ENCODE data around the gene LRIT1.
A peak's percentile ranks its signal among the peaks of the same experiment; 100 is the strongest.

The LRIT1 gene

DNA sequence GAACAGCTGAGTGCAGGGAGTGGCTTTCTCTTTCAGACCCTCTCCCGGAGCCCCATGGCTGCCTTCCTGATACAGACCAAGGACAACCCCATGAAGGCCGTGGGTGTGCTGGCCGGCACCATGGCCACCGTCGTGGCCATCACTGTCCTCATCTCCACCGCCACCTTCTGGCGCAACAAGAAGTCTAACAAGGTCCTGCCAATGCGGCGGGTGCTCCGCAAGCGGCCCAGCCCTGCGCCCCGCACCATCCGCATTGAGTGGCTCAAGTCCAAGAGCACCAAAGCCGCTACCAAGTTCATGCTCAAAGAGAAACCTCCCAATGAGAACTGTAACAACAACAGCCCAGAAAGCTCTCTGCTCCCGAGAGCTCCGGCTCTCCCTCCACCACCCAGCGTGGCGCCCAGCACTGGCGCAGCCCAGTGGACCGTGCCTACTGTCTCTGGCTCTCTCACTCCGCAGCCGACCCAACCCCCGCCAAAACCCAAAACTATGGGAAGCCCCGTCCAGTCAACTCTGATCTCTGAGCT lies 27.2 kb downstream of the LRIT1 start:
- no peak for DNase-seq (ENCODE audit: low read depth)

DNA sequence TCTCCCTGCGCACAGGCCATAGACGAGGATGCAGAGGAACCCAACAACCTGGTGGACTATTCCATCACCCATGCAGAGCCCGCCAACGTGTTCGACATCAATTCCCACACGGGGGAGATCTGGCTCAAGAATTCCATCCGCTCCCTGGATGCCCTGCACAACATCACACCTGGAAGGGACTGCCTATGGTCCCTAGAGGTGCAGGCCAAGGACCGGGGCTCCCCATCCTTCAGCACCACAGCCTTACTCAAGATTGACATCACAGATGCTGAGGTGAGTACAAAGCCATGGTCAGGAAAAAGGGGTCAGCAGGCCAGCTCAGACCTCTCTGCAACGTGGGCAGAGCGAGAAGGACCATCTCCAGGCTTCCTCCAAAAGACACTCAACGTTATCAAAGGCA lies 28.3 kb downstream of the LRIT1 start:
- no peak for DNase-seq (ENCODE audit: low read depth)

DNA sequence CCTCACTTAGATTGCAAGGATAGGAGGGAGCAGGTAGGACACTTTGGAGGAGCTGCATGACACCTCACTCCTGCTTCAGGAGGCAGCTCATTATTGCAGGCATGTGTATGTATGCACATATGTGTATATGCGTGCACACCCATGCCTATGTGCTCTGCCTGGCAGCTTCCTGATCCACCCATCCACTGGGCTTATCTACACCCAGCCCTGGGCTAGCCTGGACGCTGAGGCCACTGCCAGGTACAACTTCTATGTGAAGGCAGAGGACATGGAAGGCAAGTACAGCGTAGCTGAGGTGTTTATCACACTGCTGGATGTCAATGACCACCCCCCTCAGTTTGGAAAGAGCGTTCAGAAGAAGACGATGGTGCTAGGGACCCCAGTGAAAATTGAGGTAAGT lies 29.3 kb downstream of the LRIT1 start:
- DNase-seq (ENCODE audit: low read depth), result no peak

DNA sequence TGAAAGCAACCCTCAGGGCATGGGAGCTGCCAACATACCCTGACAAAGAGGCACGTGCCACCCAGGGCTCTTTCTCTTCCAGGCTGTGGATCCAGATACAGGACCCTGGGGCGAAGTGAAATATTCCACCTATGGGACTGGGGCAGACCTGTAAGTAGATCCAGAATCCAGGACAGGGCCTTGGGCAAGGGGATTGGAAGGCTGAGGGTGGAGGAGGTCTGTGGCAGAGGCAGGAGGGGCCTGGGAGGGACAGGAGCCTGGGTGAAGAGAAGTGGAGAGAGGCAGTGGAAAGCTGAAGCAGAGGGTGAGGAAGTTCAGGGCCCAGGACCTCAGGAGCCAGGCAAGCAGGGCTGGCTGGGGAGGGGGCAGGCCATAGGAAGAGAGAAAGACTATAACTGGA lies 29.8 kb downstream of the LRIT1 start:
- DNase-seq (ENCODE audit: low read depth), result no peak

DNA sequence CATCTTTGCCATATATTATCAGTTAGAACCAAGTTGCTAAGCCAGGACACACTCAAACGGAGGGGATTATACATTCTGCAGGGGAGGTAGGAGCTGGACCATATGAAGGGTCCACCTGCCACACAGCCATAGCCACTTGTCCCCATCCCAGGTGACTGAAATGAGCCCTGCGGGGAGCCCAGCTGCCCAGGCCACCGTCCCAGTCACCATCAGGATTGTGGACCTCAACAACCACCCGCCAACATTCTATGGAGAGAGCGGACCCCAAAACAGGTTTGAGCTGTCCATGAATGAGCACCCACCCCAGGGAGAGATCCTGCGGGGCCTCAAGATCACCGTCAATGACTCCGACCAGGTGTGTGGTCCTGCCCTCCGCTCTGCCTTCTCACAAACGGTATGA lies 33.3 kb downstream of the LRIT1 start:
- DNase-seq (ENCODE audit: low read depth), result no peak

DNA sequence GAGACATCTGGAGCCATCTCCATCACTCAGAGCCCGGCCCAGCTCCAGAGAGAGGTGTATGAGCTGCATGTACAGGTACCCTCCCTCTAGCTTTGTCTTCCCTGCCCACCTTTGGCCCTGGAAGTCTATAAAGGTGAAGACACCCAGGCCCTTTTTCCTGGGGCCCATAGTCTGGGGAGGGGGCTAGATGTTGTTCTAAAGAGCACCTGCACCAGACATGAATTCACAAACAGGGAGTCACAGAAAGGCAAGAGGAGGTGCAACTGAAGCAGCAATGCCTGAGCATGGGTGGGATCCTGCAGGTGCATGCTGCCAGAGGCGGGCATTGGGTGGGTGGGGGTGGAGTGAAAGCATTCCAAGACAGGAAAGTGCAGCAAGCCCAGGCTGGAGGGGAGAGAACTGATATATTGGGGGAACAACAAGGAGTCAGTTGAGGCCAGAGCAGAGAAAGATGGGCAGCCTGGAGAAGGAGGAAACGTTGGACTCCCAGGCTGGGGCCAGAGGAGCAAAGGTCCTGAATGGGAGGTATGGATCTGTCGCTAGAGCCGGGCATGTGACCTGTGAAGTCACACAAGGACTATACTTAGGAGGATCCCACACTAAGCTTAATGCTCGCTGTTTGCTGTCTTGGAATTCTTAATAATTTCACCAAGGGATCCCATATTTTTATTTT lies 35.4 kb downstream of the LRIT1 start:
- DNase-seq (ENCODE audit: low read depth), result no peak

DNA sequence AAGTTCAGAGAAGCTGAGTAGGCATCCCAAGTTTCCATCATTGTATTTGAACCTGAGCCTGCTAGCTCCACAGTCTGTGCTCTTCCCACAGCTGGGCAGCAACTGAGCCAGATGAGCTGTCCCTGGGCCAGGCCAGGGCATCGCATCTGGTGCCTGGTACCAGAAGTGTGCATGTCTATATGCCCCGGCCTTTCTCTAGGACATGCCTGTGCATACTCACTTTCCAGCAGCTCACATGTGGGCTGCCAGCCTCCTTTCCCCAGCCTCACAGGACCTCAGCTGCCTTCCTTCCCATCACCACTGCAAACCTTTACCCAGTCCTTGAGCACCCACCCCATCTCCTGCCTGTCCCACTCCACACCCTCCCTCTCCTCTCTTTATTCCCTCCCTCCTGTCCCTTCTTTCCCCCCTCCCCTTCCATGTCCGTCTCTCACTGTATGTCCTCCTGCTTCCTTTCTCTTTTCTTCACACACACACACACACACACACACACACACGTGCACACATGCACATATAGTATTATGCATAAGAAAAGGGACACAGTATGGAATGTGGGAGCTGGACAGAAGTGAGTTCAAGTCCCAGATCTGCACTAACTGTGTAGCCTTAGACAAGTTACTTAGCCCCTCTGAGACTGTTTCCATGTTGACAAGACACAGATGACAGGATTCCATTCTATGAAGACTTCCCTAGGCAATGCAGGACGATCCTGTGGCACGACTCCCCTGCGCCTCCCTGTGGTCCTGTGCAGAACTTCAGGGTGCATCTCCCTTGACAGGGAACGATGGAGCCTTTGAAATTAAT lies 36.1 kb downstream of the LRIT1 start:
- DNase-seq (ENCODE audit: low read depth), result peak; percentile 32

DNA sequence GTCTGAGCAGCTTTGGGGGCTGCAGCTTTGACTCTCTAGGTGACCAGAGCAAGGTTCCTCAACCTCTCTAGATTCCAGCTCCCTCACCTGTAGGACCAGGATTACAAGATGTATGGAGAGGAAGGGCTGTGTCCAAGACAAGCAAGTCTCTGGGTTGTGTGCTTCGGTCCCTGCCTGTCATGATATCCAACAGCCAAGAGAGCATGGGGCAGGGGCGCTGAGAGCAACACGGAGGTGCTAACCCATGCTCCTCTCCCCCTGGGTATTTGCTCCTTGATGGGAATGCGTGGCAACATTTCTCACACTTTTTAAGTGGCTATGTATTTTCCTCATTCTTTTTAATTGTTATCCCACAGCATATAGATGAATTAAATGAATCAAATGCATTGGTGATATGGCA lies 36.7 kb downstream of the LRIT1 start:
- no peak for DNase-seq (ENCODE audit: low read depth)

DNA sequence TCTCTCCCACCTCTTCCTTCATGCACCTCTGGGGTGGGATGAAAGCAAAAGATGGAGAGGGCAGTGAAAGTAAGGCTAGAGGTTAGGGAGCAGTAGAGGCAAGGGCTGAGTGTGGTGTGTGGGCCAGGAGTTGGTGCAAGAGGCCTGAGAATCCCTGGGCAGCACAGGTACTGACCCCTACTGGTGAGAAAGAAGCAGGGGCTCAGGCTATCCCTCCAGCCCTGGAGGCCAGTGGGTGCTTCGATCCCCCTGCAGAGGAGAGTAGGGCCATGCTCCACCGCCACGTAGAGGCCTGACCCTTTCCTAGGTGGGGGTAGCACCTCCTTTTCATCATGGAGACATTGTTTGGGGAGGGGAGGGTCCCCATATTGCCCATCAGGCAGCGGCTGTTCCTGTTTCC lies 37.2 kb downstream of the LRIT1 start:
- DNase-seq (ENCODE audit: low read depth), result no peak

DNA sequence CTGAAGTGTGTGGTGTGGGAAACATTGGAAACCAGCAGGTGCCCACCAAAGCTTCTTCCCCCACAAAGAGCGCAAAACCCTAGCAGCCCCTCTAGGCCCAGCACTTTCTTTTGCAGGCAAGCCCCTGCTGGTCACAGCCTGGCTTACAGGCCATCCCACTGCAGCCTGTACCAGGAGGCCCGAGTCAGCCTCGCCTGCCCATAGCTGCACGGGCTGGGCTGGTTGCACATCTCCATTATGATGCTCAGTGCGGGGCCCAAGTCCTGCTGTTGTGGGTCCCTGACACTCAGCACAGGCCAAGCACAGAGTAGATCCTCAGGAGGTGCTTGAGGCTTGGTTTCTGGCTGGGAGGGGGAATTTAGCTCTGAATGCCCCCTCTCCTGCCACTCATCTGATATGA lies 39.0 kb downstream of the LRIT1 start:
- DNase-seq (ENCODE audit: low read depth), result no peak

DNA sequence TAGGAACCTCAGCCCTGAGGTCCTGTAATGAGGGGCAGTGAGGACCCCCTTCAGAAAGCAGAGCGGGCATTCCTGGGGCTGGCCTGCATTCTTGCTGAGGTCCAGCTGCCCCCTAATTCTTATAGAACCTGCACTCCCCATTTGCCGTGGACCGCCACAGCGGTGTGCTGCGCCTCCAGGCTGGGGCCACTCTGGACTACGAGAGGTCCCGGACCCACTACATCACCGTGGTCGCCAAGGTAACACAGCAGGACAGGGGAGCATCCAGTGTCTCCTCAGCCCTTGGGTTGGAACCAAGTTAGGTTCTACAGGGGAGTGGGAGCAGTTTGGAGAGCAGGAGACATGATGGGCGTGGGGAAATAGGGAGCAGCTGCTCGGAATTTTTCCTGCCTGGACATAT lies 39.7 kb downstream of the LRIT1 start:
- no peak for DNase-seq (ENCODE audit: low read depth)

DNA sequence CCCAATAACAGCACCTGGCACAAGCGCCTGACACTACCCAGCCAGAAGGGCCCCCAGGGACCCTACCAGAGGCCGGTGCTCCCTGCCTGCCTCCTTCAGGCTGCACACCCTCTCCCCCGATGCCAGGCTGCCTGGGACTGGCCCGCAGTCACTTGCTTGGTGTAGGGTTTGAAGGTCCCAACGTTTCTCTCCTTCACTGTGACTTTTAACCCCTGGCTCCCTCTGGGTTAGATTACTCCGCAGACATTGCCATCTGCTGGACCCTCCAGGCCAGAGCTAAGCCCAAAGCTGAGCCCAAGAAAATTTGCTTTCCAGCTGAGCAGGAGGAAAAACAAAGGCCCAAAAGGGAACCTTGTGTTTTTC lies 40.1 kb downstream of the LRIT1 start:
- no peak for DNase-seq (ENCODE audit: low read depth)

DNA sequence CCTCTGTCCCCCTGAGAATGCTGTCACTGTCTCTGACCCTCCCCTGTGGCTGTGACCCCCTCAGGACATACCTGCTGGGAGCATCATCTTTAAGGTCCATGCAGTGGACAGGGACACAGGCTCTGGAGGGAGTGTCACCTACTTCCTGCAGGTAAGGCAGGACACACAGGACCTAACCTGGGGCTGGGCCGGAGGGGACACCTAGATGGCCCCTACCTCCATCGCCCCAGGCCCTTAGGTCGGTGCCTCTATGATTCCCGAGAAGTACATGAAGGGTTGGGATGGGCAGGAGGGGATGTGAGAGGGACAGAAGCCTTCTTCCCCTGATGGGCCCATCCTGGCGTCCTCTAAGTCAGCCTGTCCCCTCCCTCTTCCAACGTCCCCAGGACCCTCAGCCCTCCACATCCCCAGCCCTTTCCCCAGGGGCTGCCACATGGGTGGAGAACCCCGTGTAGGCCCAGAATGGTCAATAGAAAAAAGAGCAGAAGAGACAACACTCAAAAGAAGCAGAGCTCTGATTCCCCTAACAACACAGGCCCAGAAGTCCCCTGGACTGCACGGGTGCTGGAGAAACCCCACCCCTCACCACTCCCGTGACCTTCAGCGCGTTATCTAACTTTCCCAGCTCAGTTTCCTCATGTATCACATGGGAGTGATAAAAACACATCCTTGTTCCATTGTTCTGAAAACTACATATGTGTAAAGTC lies 40.7 kb downstream of the LRIT1 start:
- DNase-seq (ENCODE audit: low read depth), result no peak

DNA sequence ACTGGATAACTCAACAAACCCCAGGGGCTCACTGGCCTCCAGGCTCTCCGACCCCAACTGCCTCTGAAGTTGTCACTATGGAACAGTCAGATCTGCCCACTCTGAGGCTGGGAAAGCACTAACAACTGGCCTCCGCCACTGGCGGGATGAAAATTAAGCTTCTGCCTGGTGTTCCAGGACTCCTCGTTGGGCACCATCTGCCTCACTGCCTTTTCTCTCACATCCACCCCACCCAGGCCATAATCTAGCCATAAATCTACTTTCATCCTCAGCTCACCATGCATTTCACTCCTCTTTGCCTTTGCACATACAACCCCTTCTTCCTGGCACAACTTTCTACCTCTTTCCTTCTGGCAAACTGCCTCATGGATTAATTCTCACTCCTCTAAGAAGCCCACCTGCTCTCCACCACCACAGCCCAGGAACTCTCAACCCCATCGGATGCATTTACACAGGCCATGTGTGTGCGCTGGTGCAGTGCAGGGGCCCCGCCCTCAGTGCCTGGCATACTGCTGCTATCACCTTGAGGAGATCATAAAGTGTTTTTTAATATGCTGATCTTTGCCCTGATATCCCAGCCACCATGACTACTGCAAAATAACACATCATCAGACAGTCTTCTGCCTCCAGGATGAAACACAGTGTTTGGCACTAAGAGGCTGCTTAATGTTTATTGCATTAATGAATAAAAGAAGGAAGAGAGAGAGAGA lies 43.0 kb downstream of the LRIT1 start:
- DNase-seq (ENCODE audit: low read depth), result no peak

DNA sequence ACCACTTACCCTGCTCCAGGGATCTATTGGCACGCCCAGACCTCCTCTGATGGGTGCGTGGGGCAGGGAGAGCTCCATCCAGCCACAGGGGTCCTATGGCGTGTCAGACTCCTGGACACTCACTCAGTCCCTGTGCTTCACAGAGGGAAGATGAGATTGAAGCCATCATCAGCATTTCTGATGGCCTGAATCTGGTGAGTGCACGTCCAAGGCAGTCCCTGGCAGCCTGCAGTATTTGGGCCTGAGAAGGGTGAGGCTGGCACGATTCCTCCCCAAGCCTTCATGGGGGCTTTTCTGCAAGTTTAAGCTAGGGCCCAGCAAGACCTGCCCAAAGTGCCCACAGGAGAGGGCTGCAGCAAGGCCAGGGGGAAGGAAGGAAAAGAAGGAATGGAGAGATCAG lies 43.7 kb downstream of the LRIT1 start:
- DNase-seq (ENCODE audit: low read depth), result no peak

DNA sequence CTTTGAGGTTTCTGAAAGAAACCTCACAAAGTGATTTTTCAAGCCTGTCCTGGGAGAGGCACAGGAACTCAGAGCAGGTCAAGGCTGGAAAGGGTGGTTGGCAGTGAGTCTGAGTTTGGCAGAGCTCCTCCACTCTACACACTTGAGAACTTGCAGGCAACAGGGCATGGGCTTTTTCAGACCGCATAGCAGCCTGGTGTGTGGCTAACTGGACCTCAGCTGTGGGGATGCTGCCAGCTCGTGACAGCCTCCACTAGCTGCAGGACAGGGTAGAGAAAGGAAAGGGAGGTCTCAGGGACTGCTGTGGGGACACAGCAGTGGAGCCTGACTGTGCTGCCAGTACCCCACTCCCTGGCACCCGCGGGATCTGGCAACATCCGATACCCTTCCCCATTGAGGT lies 44.4 kb downstream of the LRIT1 start:
- no peak for DNase-seq (ENCODE audit: low read depth)

DNA sequence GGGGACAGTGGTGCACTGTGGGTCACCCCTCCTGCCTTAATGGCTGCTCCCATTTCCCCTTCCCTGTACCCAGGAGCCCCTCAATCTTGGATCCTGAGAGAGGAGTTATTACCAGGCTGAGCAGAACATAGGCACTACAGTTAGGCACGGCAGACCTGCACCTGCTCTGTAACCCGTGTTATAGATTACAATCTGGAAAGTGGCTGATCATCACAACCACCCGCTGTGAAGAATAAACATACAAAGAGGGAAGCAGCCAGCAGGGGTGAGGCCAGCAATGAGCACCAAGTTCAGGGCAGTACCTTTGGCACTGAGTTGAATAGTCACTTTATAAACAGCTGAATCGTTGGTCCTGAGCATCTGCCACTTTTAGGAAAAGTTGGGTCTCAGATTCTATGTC lies 45.3 kb downstream of the LRIT1 start:
- no peak for DNase-seq (ENCODE audit: low read depth)

DNA sequence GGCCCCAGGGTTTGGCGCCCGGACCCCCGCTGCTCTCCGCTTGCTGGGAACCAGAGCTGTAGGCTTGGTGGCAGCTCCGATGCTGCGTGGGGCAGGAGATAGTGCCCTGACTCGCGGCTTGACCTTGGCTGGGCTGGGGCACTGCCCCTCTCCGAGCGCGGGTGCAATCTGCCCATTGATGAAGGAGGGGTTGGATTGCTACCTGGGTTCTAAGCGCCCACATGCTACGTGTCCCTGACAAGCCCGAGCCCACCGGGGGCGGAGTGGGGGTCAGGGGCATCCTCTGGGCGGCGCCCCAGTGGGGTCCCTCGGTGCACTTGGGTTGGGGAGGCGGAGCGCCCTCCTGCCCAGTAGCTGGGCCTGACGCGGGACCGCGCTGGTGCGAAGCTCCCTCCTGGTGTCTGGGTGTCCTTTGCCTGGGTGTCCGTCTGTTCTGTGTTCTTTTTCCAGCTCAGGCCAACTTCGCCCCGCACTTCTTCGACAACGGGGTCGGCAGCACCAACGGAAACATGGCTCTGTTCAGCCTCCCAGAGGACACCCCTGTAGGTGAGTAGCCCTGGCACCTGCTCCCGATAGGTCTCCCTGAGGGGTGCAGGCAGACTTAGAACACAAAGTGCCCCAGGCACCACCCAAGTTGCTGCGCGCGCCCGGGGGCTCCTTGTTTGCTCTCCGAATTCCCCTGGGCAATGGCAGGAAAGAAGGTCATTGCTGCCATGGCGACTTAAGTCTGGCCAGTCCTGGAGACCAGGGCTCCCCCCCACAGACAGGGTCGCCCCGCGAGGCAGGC lies 46.1 kb downstream of the LRIT1 start:
- DNase-seq (ENCODE audit: low read depth), result no peak

DNA sequence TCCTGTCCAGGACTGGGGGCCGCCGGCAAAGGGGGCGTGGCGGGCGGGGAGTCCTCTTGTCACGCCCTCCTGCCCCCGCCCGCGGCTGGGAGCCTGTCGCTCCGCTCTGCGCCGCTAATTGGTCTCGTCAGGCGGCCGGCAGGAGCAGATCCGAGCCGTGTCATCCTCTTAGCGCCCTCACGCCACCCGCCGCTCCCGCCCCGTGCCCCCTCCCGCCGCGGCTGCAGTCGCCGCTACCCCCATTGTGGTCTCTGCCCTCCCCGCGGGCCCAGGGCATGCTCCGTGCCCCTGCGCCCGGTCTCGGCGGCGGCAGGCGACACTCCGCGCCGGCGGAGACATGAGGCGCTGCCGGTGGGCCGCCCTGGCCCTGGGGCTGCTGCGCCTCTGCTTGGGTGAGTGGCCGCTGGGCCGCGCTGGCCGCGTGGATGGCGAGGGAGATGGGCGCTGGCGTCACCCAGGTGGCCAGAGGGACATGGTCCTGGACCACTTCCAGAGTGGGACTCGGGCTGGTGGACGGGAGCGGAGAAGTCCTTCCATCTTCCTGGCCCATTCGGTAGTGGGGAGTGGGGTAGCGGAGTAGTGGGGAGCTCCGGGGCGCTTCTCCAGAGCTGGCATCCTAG lies 46.8 kb downstream of the LRIT1 start, which contains the start of gene CDHR1:
TSS of gene CDHR1 (plus strand) at position 114 of the 620 bp plus-strand sequence. CDS start at position 338, 224 bp downstream.
- DNase-seq (ENCODE audit: low read depth), result no peak

DNA sequence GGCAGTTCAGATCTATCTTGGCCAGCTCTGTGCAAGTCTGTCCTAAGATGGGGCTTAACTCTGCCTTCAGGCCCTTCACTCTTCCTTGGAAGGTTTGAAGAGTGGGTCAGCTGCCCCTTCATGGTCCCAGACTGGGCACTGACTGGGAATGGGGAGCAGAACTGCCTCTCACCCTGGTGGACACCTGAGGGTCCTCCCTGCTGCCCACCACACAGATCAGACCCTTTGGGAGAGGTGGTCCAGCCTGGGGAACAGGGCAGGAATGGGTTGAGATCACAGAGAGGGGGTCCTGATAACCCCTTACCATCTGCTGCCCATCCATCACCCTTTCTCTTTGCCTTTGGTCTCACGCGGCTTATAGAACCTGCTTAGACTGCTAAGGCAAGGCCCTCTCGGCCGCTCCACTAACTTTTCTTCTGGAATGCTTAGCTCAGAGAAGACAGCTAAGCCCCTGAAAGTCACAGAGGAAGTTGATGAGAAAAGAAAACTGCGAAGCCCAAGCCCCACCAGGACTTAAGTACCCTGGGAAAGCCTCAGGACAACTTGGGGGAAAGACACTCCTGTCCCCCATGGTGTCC lies 47.4 kb downstream of the LRIT1 start:
- DNase-seq (ENCODE audit: low read depth), result no peak

DNA sequence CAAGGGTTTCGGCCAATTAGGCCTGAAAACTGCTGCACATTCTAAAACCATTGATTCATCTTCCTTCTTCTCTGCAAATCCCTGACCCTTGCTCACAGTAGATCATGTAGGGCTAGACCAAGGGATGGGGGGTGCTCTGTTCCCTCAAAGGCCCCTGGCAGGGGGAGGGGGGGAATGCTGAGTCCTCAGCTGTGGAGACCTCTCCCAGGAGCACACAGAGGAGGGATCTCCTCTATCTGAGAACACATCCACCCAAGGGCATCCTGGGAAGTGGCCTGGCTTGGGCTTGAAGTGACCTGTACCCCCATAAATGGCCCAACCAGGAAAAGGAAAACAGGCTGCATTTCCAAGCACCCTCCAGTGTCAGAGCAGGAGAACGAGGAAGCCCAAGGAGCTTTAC lies 48.0 kb downstream of the LRIT1 start:
- DNase-seq (ENCODE audit: low read depth), result no peak

All from amniotic epithelial cell (primary cell).